Naive thymus-derived CD8-positive, alpha-beta T cell (primary cell): ENCODE data around the gene SENP1. TPM values are rescaled to one million over a fixed set of nuclear protein-coding genes. Genes with fewer than 3 reads are reported as not detected.

Source experiments
- ATAC-seq, 2 donors: fragments of 150-1000 bp; cut with Tn5 transposase in 1 of 2; sonication (Bioruptor Pico), chemical (Tn5 transposase) in 1 of 2; 1 replicate in 1 of 2; 2 replicates in 1 of 2; pipeline ENCODE4 v1.10.0; 2021; ENCODE audit warnings: mild to moderate bottlenecking in 2 of 2, moderate library complexity in 2 of 2
- POLR2A ChIA-PET: fragments of 350-600 bp; sonication (Branson Sonifier 250); formaldehyde crosslinking; loops from one replicate; lab custom pipeline; 2021; ENCODE audit warnings: antibody characterized with exemption; lab: Charles Lee
- DNase-seq, 10 donors: peaks; one replicate each; pipeline versions ENCODE4 v3.0.0 to v3.0.0-alpha.2; 2020 to 2022
- H3K27ac Mint-ChIP-seq, 10 donors: one replicate each; pipeline ENCODE4 v1.8.0; 2020 to 2022; ENCODE audit warnings: mild to moderate bottlenecking in 10 of 10, mixed read lengths in 10 of 10, moderate library complexity in 4 of 10, inconsistent platforms in 1 of 10
- H3K27me3 Mint-ChIP-seq, 5 donors: one replicate each; pipeline ENCODE4 v1.8.0; 2021 to 2022; ENCODE audit warnings: mixed read lengths in 5 of 5
- H3K36me3 Mint-ChIP-seq, 3 donors: one replicate each; pipeline ENCODE4 v1.8.0; 2020 to 2022; ENCODE audit warnings: mixed read lengths in 3 of 3, mild to moderate bottlenecking in 2 of 3, inconsistent platforms in 1 of 3
- H3K4me1 Mint-ChIP-seq, 4 donors: one replicate each; pipeline ENCODE4 v1.8.0; 2021 to 2022; ENCODE audit warnings: mixed read lengths in 4 of 4
- H3K4me3 Mint-ChIP-seq, 10 donors: one replicate each; pipeline ENCODE4 v1.8.0; 2020 to 2022; ENCODE audit warnings: mild to moderate bottlenecking in 10 of 10, mixed read lengths in 10 of 10, moderate library complexity in 6 of 10, inconsistent platforms in 1 of 10
- H3K9me3 Mint-ChIP-seq, 9 donors: one replicate each; pipeline ENCODE4 v1.8.0; 2020 to 2022; ENCODE audit warnings: mixed read lengths in 9 of 9, mild to moderate bottlenecking in 3 of 9, inconsistent platforms in 1 of 9, moderate library complexity in 1 of 9
- polyA plus RNA-seq, 3 donors: library from polyadenylated mRNA; unstranded; fragments of 300-500 nt; fragmentation: Illumina TruSeq; gene quantifications; one replicate each; pipeline ENCODE4 v1.2.3, GENCODE V29; 2021
- total RNA-seq, 8 experiments: library from RNA in 2 of 8; stranded (reverse) in 2 of 8; gene quantifications; one replicate each; pipeline ENCODE4 v1.2.3 and lab custom pipeline; 2021 to 2026

SENP1 gene
- total and polyA plus RNA-seq, 5 experiments from 2014 or later, result 9.9 to 37.0 (median 11.9) TPM

GRCh38 chr12:48017921-48018617, 87.8 kb downstream of the SENP1 start:
- H3K4me3 Mint-ChIP-seq, result no peak overlapping the region

GRCh38 chr12:48017496-48017895, 88.4 kb downstream of the SENP1 start:
- Mint-ChIP-seq H3K36me3 (no peaks in the 10 kb centered on the region), H3K27me3 (peaks cover 9 to 27% (median 20%) of the 10 kb centered on the region in 5 donors), H3K4me1 (no peaks in the 10 kb centered on the region), H3K9me3 (no peaks in the 10 kb centered on the region), H3K27ac (no peak overlapping the region), H3K4me3 (no peak overlapping the region)
- DNase-seq (no peak), ATAC-seq (no peak)
- POLR2A ChIA-PET, result no interaction called here

More at GRCh38 chr12:48017921-48018617, 87.8 kb downstream of the SENP1 start:
- Mint-ChIP-seq H3K9me3 (no peaks in the 10 kb centered on the region), H3K27ac (no peak overlapping the region), H3K36me3 (no peaks in the 10 kb centered on the region), H3K27me3 (peaks cover 9 to 26% (median 21%) of the 10 kb centered on the region in 5 donors), H3K4me1 (no peaks in the 10 kb centered on the region)
- POLR2A ChIA-PET, result no interaction called here
- DNase-seq (no peak), ATAC-seq (no peak)

- Mint-ChIP-seq H3K4me3 (no peak overlapping the region), H3K27me3 (peaks cover 8 to 26% (median 13%) of the 10 kb centered on the region in 5 donors), H3K36me3 (no peaks in the 10 kb centered on the region), H3K9me3 (no peaks in the 10 kb centered on the region), H3K27ac (no peak overlapping the region), H3K4me1 (no peaks in the 10 kb centered on the region)
- POLR2A ChIA-PET, result no interaction called here
- ATAC-seq (no peak), DNase-seq (no peak)
These were observed 89.4 kb downstream of the SENP1 start for GRCh38 chr12:48016373-48017020.

GRCh38 chr12:48015954-48016353, 89.9 kb downstream of the SENP1 start:
- H3K4me3 Mint-ChIP-seq, result no peak overlapping the region
- POLR2A ChIA-PET, result no interaction called here
- H3K36me3 Mint-ChIP-seq, result no peaks in the 10 kb centered on the region
- no peak for DNase-seq
- no peak for ATAC-seq
- peaks cover 11 to 30% (median 18%) of the 10 kb centered on the region in 5 donors for H3K27me3 Mint-ChIP-seq
- H3K27ac Mint-ChIP-seq, result no peak overlapping the region
- no peaks in the 10 kb centered on the region for H3K9me3 Mint-ChIP-seq
- no peaks in the 10 kb centered on the region for H3K4me1 Mint-ChIP-seq

- DNase-seq (no peak), ATAC-seq (no peak)
- Mint-ChIP-seq H3K27ac (no peak overlapping the region), H3K9me3 (no peaks in the 10 kb centered on the region), H3K4me3 (no peak overlapping the region), H3K4me1 (no peaks in the 10 kb centered on the region), H3K27me3 (peaks cover 15 to 32% (median 22%) of the 10 kb centered on the region in 5 donors), H3K36me3 (no peaks in the 10 kb centered on the region)
- POLR2A ChIA-PET, result no interaction called here
These were observed 90.8 kb downstream of the SENP1 start for GRCh38 chr12:48015129-48015528.

- Mint-ChIP-seq H3K9me3 (no peaks in the 10 kb centered on the region), H3K36me3 (no peaks in the 10 kb centered on the region), H3K27me3 (peaks cover 22 to 41% (median 37%) of the 10 kb centered on the region in 5 donors), H3K27ac (no peak overlapping the region), H3K4me1 (peaks cover 0 to 2% (median 0%) of the 10 kb centered on the region in 4 donors), H3K4me3 (no peak overlapping the region)
- DNase-seq (no peak), ATAC-seq (no peak)
- POLR2A ChIA-PET, result no interaction called here
These were observed 92.6 kb downstream of the SENP1 start for GRCh38 chr12:48013287-48013686.

- H3K9me3 Mint-ChIP-seq, result no peaks in the 10 kb centered on the region
- H3K27ac Mint-ChIP-seq, result no peak overlapping the region
- POLR2A ChIA-PET, result interaction anchor here (0.7 kb wide), 1 partner anchor 31 kb away, joined by 3 read pairs; no protein-coding TSS in a partner anchor
- H3K36me3 Mint-ChIP-seq, result no peaks in the 10 kb centered on the region
- H3K4me3 Mint-ChIP-seq, result no peak overlapping the region
- ATAC-seq, result no peak
- H3K4me1 Mint-ChIP-seq, result peaks cover 0 to 2% (median 0%) of the 10 kb centered on the region in 4 donors
- no peak for DNase-seq
- peaks cover 25 to 53% (median 45%) of the 10 kb centered on the region in 5 donors for H3K27me3 Mint-ChIP-seq
These were observed 93.8 kb downstream of the SENP1 start for GRCh38 chr12:48012070-48012469.

- H3K4me1 Mint-ChIP-seq, result peaks cover 0 to 4% (median 2%) of the 10 kb centered on the region in 4 donors
- no peaks in the 10 kb centered on the region for H3K9me3 Mint-ChIP-seq
- DNase-seq (no peak), ATAC-seq (no peak)
- H3K36me3 Mint-ChIP-seq, result no peaks in the 10 kb centered on the region
- H3K27ac Mint-ChIP-seq, result no peak overlapping the region
- POLR2A ChIA-PET, result no interaction called here
- peaks cover 36 to 69% (median 55%) of the 10 kb centered on the region in 5 donors for H3K27me3 Mint-ChIP-seq
- no peak overlapping the region for H3K4me3 Mint-ChIP-seq
These were observed 95.4 kb downstream of the SENP1 start for GRCh38 chr12:48010366-48010970.

- no peaks in the 10 kb centered on the region for H3K9me3 Mint-ChIP-seq
- H3K27me3 Mint-ChIP-seq, result peaks cover 39 to 74% (median 62%) of the 10 kb centered on the region in 5 donors
- no peak overlapping the region for H3K4me3 Mint-ChIP-seq
- H3K4me1 Mint-ChIP-seq, result peaks cover 0 to 11% (median 6%) of the 10 kb centered on the region in 4 donors
- POLR2A ChIA-PET, result no interaction called here
- no peaks in the 10 kb centered on the region for H3K36me3 Mint-ChIP-seq
- no peak overlapping the region for H3K27ac Mint-ChIP-seq
- ATAC-seq (no peak), DNase-seq (no peak)
These were observed 96.4 kb downstream of the SENP1 start for GRCh38 chr12:48009471-48009870.

- peaks cover 2 to 14% (median 7%) of the 10 kb centered on the region in 4 donors for H3K4me1 Mint-ChIP-seq
- H3K27me3 Mint-ChIP-seq, result peaks cover 37 to 77% (median 62%) of the 10 kb centered on the region in 5 donors
- no peaks in the 10 kb centered on the region for H3K36me3 Mint-ChIP-seq
- POLR2A ChIA-PET, result no interaction called here
- H3K4me3 Mint-ChIP-seq, result no peak overlapping the region
- ATAC-seq (no peak), DNase-seq (no peak)
- no peaks in the 10 kb centered on the region for H3K9me3 Mint-ChIP-seq
- H3K27ac Mint-ChIP-seq, result no peak overlapping the region
These were observed 96.9 kb downstream of the SENP1 start for GRCh38 chr12:48008950-48009349.

- Mint-ChIP-seq H3K4me3 (no peak overlapping the region), H3K9me3 (no peaks in the 10 kb centered on the region), H3K4me1 (peaks cover 8 to 20% (median 13%) of the 10 kb centered on the region in 4 donors), H3K27ac (no peak overlapping the region), H3K36me3 (no peaks in the 10 kb centered on the region), H3K27me3 (peaks cover 42 to 83% (median 65%) of the 10 kb centered on the region in 5 donors)
- POLR2A ChIA-PET, result no interaction called here
- no peak for ATAC-seq
- no peak for DNase-seq
These were observed 97.5 kb downstream of the SENP1 start for GRCh38 chr12:48008349-48008748.

- DNase-seq, result no peak
- Mint-ChIP-seq H3K9me3 (no peaks in the 10 kb centered on the region), H3K36me3 (no peaks in the 10 kb centered on the region), H3K4me3 (no peak overlapping the region), H3K4me1 (peaks cover 13 to 31% (median 24%) of the 10 kb centered on the region in 4 donors), H3K27me3 (peaks cover 49 to 92% (median 67%) of the 10 kb centered on the region in 5 donors), H3K27ac (no peak overlapping the region)
- no peak for ATAC-seq
- POLR2A ChIA-PET, result no interaction called here
These were observed 98.7 kb downstream of the SENP1 start for GRCh38 chr12:48007206-48007605.

GRCh38 chr12:48005750-48006021, 100.2 kb downstream of the SENP1 start:
- peak overlapping the region; percentile 14 to 84 (median 77) for H3K4me3 Mint-ChIP-seq

More at GRCh38 chr12:48005750-48006021, 100.2 kb downstream of the SENP1 start:
- H3K27ac Mint-ChIP-seq, result peak overlapping the region in 1 of 10 donors; percentile 56
- POLR2A ChIA-PET, result no interaction called here
- peaks cover 22 to 43% (median 39%) of the 10 kb centered on the region in 4 donors for H3K4me1 Mint-ChIP-seq
- H3K36me3 Mint-ChIP-seq, result no peaks in the 10 kb centered on the region
- DNase-seq (no peak), ATAC-seq (no peak)
- H3K9me3 Mint-ChIP-seq, result no peaks in the 10 kb centered on the region
- H3K27me3 Mint-ChIP-seq, result peaks cover 50 to 92% (median 72%) of the 10 kb centered on the region in 5 donors
